T-helper 2 cell (primary cell): ENCODE data around the gene GRIN2C.

Experiments
- DNase-seq, 5 experiments: peaks; one replicate each; pipeline versions ENCODE4 v3.0.0 to v3.0.0-alpha.2; 2012 to 2022

Gene GRIN2C

DNA sequence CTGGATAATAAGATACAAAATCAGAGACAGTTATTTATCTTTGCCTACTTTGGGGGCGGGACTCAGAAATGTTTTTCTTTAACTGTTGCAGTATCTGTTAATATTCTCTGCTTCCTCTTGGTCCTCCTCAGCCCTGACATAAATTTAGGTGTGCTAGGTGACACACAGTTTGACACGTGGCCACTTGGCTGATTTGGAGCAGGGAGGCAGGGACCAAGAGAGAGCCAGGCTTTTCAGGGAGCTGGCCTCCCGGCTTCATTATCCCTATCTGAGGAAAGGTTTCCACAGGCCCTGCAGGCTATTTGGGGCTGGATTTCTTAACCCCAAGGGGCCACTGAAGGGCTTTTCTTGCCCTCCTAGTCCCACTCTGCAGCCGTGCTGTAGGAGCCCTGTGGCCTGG is 63.5 kb downstream of the GRIN2C start:
- DNase-seq: no peak

DNA sequence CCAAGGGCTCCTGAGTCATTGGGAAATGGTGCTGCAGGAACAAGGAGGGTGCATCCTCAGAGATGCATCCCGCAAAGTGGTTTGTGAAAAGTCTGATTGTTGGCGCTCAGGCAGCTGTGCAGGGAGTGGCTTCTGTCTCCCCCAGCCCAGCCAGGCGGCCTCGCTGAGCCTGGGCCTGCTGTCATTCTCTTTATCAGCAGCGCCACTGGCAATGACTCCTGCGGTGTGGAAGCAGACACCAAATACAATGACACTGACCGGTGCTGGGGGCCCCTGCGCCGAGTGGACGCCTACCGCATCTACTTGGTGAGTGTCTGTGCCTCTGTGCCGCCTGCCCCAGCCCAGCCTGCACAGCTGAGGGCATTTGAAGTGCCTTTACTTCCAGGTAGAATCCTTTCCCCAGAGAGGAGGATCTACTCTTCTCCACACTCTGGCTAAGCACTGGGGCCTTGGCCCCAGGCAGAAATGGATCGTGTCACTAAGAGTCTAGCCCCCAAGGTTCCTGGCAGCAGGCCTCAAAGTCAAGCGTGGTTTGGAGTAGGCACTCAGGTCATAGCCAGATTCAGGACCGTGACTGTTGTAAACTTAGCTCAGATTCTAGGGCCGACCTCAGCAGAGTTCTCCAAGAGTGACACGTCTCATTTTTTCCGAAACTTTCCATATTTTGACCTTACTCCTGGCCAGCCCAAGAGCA is 64.2 kb downstream of the GRIN2C start:
- DNase-seq: no peak

- DNase-seq: no peak
These were observed 67.0 kb downstream of the GRIN2C start for GRCh38 chr17:74792586-74793105.
